NB4 (cell line): Measurements from ENCODE around the gene TSHR.
"Not testable (repeated sequence)": the region's sequence is repeated elsewhere in the genome, so short reads cannot be mapped to it uniquely, and the experiment has no call there.

Source experiments
- DNase-seq: peaks from one replicate; pipeline ENCODE4 v3.0.0; 2010; ENCODE audit warnings: low read depth
- H3K4me3 ChIP-seq: one replicate; pipeline ENCODE4 v1.5.1; 2011; ENCODE audit warnings: mild to moderate bottlenecking, low read depth, low read length, moderate library complexity
- MYC ChIP-seq: IDR thresholded peaks from 2 replicates; pipeline ENCODE4 v1.6.1; 2011; ENCODE audit warnings: low read depth, low read length
- POLR2A ChIP-seq: IDR thresholded peaks from 2 replicates; pipeline ENCODE4 v1.6.1; 2011; ENCODE audit warnings: mild to moderate bottlenecking; ENCODE audit not compliant: insufficient read length; ENCODE audit errors: extremely low read depth
- TF ChIP-seq, protein P1 (sequence below): IDR thresholded peaks from 2 replicates; pipeline ENCODE4 v1.6.1; 2011; ENCODE audit warnings: low read depth, low read length
- TF ChIP-seq, protein P2 (sequence below): IDR thresholded peaks from one replicate; pipeline ENCODE4 v1.5.1; 2012; ENCODE audit warnings: low read depth, low read length

The TSHR gene

DNA sequence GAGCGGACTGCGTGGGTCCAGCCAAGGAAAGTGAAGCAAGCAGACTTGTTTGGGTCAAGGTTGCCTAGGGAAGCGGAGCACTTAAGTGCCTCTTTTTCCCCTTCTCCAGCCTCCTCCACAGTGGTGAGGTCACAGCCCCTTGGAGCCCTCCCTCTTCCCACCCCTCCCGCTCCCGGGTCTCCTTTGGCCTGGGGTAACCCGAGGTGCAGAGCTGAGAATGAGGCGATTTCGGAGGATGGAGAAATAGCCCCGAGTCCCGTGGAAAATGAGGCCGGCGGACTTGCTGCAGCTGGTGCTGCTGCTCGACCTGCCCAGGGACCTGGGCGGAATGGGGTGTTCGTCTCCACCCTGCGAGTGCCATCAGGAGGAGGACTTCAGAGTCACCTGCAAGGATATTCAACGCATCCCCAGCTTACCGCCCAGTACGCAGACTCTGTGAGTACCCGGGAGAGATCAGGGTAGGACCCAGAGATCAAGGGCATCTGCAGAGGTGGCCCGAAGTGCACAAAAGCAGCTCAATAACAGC, at the start of gene TSHR:
TSHR (plus strand) TSS at position 206 of the 526 bp plus-strand sequence; CDS start at position 266, 60 bp downstream.
- H3K4me3 ChIP-seq, result no peak within 1 kb of the TSS
- DNase-seq, result no peak
- no peak for TF ChIP-seq MYC
- TF ChIP-seq, protein P1, sequence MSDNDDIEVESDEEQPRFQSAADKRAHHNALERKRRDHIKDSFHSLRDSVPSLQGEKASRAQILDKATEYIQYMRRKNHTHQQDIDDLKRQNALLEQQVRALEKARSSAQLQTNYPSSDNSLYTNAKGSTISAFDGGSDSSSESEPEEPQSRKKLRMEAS, result no peak
- no peak for TF ChIP-seq POLR2A
- TF ChIP-seq, protein P2, sequence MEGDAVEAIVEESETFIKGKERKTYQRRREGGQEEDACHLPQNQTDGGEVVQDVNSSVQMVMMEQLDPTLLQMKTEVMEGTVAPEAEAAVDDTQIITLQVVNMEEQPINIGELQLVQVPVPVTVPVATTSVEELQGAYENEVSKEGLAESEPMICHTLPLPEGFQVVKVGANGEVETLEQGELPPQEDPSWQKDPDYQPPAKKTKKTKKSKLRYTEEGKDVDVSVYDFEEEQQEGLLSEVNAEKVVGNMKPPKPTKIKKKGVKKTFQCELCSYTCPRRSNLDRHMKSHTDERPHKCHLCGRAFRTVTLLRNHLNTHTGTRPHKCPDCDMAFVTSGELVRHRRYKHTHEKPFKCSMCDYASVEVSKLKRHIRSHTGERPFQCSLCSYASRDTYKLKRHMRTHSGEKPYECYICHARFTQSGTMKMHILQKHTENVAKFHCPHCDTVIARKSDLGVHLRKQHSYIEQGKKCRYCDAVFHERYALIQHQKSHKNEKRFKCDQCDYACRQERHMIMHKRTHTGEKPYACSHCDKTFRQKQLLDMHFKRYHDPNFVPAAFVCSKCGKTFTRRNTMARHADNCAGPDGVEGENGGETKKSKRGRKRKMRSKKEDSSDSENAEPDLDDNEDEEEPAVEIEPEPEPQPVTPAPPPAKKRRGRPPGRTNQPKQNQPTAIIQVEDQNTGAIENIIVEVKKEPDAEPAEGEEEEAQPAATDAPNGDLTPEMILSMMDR, result no peak

DNA sequence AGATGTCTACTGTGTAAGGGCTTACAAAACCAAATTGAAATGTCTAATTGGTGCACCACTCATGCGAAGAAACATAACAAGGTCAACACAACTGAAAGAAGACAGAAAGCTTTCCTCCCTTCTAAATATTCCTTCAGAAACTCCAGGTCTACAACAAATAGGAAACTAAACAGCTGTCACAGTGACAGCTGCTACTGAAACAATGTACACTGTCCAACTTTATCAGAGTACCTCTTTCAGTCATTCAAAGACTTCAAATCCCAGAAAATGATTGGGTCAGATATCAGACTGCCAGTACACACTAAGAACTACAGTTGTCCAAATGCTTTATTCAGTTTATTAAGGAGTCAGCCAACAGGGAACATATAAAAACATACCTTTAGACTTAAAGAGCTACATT, 49.1 kb upstream of the TSHR start:
- no peak overlapping the region for H3K4me3 ChIP-seq
- no peak for DNase-seq
- TF ChIP-seq, protein P2, result no peak
- TF ChIP-seq, protein P1, result no peak
- TF ChIP-seq POLR2A, result no peak
- no peak for TF ChIP-seq MYC

DNA sequence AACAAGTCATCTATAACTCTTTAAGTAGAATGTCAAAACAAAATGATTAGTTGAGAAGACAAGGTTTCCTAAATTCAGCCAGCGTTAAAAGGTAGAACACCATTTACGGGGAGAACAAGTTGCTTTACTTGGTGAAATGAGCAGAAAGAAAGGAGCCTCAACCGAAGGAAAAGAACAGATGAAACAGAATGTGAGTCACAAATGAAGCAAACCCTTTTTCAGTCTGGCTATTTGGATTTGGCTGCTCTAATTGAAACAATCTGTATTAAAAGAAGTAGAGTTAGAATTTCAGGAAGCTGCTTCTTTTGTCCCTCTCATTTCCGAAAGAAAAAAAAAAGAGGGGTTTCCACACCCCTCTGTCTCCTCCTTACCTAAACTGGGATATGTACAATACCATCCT, 48.5 kb upstream of the TSHR start:
- H3K4me3 ChIP-seq, result no peak overlapping the region
- no peak for TF ChIP-seq POLR2A
- TF ChIP-seq, protein P2, result no peak
- TF ChIP-seq, protein P1, result no peak
- TF ChIP-seq MYC, result no peak
- DNase-seq, result no peak

DNA sequence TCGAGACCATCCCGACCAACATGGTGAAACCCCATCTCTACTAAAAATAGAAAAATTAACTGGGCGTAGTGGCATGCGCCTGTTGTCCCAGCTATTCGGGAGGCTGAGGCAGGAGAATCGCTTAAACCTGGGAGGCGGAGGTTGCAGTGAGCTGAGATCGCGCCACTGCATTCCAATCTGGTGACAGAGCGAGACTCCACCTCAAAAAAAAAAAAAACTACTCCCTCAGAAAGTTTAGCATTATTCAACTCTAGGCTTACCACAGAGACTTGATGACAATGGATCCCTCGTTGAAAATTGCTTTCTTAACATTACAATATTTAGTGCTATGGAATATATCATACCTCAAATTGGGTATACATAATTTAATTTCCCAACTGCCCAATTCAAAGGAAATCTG, 43.4 kb upstream of the TSHR start:
- not testable (repeated sequence) for H3K4me3 ChIP-seq, DNase-seq

DNA sequence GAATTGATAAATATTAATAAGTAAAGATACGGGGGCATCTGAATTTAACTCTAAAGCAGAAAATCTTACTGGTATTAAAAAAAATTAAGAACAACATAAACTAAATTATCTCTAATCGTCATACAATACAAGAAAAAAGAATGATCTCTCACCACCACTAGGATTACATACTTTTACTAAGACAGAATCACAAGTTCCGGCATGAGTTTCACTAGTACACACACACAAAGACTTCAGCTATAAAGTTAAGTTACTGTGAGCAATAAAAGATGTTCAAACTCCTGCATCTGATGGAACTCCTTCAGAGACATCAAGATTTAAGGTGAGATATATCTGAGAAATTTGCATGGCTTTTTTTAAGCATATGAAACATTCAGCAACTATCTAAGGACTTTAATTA, 35.8 kb upstream of the TSHR start:
- no peak for TF ChIP-seq MYC
- TF ChIP-seq, protein P1, result no peak
- TF ChIP-seq POLR2A, result no peak
- TF ChIP-seq, protein P2, result no peak
- no peak for DNase-seq
- no peak overlapping the region for H3K4me3 ChIP-seq

DNA sequence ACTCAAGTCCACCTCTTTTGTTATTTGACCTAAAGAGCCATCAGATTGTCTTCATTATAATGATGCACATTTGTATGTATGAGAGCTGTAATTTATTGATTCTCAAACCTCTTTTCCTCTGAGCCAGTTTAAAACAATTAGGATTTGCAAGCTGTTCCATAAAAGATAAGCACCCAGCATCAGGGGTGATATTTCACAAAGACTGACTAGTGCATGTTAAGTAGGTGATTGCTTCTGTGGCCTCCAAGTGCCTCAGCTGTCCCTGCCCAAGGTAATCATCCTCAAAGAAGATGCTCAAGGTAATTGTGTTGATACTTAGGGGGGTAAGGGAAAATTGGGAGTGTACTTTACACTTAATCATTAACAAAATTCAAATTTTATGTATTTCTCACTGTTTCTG, 32.1 kb upstream of the TSHR start:
- no peak overlapping the region for H3K4me3 ChIP-seq
- TF ChIP-seq, protein P1, result no peak
- TF ChIP-seq, protein P2, result no peak
- no peak for TF ChIP-seq POLR2A
- no peak for TF ChIP-seq MYC
- DNase-seq, result no peak
